ENCODE data around the gene KY.

The KY gene

DNA sequence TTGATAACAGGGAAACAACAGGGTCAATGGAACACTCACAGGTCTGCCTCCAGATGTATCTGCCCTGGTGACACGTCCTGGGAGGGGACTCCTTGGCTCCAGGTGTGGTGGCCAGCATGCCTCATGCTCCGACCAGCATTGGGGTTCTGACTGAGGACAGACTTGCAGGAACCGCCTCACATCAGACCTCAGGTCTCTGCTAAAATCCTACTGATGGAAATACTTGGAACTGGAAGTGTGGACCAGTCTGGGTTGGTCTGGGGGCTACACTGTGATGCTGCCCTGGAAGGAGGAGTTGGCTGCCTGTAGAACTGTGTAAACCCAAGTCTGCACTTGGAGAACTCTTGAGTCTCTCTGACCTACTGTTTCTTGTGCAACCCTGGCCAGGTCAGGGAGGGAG, 17.1 kb upstream of the KY start:
- DNase-seq (ENCODE audit: low spot score): no peak

DNA sequence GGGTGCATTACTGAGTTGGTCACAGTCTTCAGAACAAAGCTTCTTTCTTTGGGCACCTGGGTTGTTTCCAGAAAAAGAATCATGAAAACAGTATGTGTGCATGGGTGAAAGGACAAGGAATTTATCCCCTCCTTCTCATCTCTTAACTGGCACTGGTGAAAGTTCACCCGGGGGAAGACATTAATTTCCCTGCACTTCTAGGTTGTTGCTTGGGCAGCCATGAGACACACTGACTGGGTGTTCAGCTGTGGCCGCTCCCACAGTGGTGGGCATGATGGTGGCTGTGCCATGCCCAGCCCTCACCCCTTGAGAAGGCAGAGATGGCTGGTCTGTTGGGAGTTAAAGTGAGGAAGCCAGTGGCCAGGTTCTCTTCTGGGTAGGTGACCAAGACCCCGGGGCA, 16.6 kb upstream of the KY start:
- no peak for DNase-seq (ENCODE audit: low spot score)

GRCh38 chr3:134666885-134667284, 16.1 kb upstream of the KY start:
- no peak for DNase-seq (ENCODE audit: low spot score)

- peak; percentile 72 for DNase-seq (ENCODE audit: low spot score)
Measured at GRCh38 chr3:134666466-134666865, 15.6 kb upstream of the KY start.

DNA sequence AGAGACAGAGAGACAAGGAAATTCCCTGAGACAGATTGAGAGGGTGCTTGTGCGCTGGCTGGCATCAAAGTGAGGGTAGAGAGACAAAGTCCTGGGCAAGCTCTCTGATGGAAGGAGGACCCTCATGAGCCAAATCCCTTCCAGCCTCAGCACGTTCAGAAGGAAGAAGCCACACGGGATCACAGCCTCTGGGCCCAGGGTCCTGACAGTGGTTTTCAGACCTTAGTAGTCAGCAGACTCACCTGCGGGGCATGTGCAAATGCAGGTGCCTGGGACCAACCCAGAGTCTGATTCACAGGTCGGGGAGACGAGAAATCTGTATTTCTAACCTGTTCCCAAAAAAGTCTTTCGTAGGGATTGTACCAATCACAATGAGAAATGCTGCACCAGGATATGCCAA, 15.2 kb upstream of the KY start:
- DNase-seq (ENCODE audit: low spot score): no peak

- no peak for DNase-seq (ENCODE audit: low spot score)
Measured at GRCh38 chr3:134665243-134665642, 14.4 kb upstream of the KY start.

GRCh38 chr3:134663721-134664456, 13.1 kb upstream of the KY start:
- peak; percentile 64 for DNase-seq (ENCODE audit: low spot score)

GRCh38 chr3:134660046-134660441, 9.2 kb upstream of the KY start:
- DNase-seq (ENCODE audit: low spot score): no peak

GRCh38 chr3:134659391-134660045, 8.7 kb upstream of the KY start:
- no peak for DNase-seq (ENCODE audit: low spot score)

DNA sequence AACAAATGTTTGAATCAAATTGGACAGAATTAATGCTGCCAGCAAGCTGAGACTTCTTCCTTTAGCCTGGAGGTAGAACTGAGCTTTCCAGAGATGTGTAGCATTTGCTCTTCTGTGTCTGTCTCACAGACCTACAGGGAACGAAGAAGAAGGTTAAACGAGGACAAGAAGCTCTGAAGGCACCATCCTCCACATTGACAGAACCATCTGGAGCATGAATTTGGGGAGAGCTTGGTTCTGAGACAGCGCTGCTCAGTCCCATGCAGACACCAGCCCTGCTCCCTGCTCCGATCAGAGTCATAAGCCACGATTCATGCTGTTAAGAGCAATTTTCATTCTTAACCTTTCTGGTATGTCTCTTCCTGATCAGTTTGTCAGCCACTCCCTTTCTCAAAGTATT, 7.7 kb upstream of the KY start:
- no peak for DNase-seq (ENCODE audit: low spot score)

DNA sequence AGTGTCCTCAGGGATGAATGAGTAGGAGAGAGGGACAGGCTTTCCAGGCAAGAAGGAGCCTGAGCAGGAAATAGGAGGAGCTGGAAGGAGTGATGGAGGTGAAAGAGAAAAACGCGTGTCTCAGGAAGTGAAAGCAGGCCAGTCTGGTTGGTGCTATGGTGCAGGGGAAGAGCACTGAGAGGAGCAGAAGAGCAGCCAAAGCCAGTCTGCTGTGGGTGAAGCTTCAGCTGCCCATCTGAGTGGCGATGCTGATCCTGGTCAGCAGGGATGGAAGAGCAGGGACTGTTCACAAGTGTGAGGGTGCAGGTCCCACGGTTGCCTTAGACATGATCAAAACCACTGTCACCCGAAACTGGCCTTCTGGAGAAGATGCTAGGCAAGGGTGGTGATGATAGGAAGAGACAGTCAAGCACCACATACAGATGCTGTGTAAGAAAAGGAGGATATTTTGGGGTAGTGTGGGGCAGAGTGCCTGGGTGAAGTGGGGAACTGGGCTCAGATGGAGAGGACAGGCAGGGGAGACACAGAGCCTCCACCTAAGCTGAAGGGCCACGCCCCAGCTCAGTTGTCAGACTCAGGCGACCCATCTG, 5.5 kb upstream of the KY start:
- DNase-seq (ENCODE audit: low spot score): no peak

DNA sequence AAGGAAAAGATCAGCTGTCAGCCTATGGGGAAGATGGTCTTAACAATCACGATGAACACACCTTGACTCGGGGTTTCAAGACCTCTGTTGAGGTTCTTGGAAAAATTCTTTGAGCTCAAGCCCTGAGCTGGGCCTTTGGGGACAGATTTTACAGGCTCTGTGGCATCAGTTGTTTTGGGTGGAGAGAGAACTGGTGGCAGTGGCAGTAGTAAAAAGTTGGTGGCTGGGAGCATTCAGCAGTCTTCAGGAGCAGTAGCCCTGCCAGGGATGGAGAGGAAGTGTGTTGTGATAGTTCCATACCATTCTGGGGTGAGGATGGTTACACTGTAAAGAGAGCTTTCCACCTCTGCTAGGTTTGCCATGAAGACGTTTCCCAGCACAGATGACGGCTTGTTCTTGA, 4.9 kb upstream of the KY start:
- DNase-seq (ENCODE audit: low spot score): no peak

DNA sequence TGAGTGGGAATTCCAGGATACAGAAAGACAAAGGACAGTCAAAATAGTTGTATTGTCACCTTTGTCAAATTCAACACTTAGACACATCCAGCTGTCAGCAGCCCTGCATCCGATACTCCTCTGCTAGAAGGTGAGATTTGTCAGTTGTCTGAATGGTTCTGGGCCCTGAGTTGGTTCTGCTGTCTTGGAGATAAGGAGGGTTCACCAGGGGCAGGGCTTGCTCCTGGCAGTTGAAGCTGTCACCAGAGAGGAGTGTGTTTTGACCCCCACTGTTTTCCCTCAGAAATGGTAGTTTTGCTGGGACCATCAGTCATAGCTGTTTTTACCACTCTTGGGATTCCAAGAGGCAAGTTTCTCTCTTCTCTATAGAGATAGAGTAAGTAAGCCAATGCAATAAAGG, 3.2 kb upstream of the KY start:
- DNase-seq (ENCODE audit: low spot score): no peak

DNA sequence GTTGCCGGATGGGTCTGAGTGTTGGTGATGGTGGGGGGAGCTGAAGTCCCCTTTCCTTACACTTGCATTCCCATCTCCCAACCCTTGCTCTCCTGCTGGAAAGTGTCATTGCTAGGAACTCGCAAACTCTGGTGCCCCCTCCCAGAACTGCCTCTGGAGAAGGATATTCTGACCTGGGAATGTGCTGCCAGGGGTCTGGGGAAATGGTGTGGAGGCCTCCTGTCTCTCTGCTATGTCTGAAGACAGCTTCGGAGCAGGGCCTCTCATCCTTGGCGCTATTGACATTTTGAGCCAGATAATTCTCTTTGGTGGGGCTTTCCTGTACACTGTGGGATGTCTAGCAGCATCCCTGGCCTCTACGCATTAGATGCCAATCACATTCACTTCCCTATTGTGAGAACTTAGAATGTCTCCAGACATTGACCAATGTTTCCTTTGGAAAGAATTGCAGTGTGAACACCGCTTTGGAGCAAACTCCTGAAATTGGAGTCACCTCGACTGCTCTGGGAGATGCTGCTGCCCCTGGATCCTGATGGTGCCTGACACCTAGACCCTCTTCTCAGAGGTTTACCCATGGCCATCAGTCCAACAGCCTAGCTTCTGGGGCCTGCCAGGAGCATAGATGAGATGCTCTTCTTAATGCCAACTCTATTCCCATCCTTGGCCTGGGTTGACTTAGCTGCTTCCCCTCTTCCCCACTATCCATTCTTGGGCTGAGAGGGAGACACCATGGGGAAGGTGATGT, 2.2 kb upstream of the KY start:
- DNase-seq (ENCODE audit: low spot score): no peak

DNA sequence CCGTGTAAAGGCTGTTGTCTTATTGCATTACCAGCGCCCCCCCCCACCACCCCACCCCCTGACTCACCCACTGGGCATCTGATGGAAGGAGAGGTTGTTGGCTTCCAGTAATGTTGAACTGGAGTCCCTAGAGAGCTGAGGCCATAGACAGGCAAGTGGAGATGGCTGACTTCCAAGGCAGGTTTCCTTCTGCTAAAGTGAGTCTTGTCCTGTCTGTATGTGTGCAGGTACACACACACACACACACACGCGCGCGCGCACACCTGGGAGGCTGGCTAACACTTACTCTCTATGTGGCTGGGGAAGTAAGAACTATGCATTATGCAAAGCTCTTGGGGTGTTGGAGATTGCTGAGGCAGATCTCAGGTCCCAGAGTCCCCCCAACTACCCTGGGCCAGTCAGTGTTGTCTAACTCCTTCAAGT, 1.6 kb upstream of the KY start:
- peak; percentile 80 for DNase-seq (ENCODE audit: low spot score)

DNA sequence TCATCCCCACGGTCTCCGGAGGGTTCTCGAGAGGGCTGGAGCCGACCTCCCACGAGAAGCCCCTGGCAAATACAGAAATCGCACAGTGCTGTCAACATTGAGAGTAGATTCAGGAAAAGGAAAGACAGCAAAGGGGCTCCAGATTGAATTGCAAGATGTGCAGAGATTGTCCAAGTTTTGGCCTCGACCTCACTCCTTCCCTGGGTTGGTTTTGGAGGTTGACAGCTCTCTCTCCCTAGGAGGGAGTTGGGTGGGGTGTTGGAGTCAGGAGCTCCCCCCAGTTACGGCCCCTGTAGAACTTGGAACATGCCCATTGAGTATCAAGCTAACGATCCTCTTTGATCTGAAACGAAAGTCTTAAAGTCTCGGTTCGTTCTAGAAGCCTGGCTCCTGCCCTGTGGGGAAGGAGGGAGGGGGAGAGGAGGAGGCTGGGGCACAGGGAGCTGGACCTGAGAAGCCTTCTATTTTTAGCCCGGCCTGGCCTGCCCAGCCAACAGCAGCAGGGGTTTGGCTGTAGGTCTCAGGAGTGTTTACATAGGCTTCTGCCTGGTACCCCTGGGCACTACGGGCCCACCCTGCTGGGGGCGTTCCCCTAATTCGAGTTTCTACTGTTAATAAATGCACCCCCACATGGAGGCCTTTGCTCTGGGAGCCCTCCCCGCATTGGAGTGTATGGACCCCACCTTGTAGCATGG, 672 bp upstream of the KY start:
- peak; percentile 55 for DNase-seq (ENCODE audit: low spot score)

- no peak for DNase-seq (ENCODE audit: low spot score)
Measured at GRCh38 chr3:134649106-134649705, 1.6 kb downstream of the KY start.

- DNase-seq (ENCODE audit: low spot score): no peak
Measured at GRCh38 chr3:134647902-134648760, 2.7 kb downstream of the KY start.

- DNase-seq (ENCODE audit: low spot score): no peak
Measured at GRCh38 chr3:134646086-134646485, 4.7 kb downstream of the KY start.

DNA sequence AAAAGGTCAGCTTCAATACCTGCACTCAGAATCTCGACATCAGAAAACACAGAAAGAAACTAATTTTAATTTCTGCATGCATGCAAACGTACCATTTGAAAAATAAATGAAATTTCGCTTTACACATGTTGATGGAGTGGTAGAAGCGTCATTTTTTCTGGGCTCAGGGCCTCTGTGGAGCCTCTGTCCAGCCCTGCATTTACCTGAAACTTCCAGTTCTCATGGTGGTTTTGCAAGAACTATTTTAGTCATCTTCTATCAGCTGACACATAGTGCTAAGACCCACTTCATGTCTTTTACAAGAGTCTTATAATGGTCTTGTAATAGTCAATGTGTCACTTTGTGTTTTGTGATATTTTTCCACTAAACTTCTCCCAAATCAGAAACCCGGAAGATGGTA, 5.3 kb downstream of the KY start:
- DNase-seq (ENCODE audit: low spot score): no peak

All from GM03348 (cell line).